Osteocyte (in vitro differentiated cells): ENCODE results near the gene HPSE2. TPM values are rescaled to one million over a fixed set of nuclear protein-coding genes. Genes with fewer than 3 reads are reported as not detected.

Experiments
- DNase-seq: peaks from one replicate; pipeline ENCODE4 v3.0.0; 2021; ENCODE audit warnings: mixed read lengths; ENCODE audit not compliant: unreplicated experiment; ENCODE audit errors: extremely low spot score
- H3K27ac Mint-ChIP-seq: one replicate; pipeline ENCODE4 v1.8.0; 2021; ENCODE audit warnings: mild to moderate bottlenecking, mixed read lengths; ENCODE audit not compliant: unreplicated experiment
- H3K27me3 Mint-ChIP-seq: one replicate; pipeline ENCODE4 v1.8.0; 2021; ENCODE audit warnings: mixed read lengths; ENCODE audit not compliant: unreplicated experiment
- H3K36me3 Mint-ChIP-seq: one replicate; pipeline ENCODE4 v1.8.0; 2021; ENCODE audit warnings: mixed read lengths; ENCODE audit not compliant: unreplicated experiment
- H3K4me1 Mint-ChIP-seq: one replicate; pipeline ENCODE4 v1.8.0; 2021; ENCODE audit warnings: mixed read lengths; ENCODE audit not compliant: unreplicated experiment
- H3K4me3 Mint-ChIP-seq: one replicate; pipeline ENCODE4 v1.8.0; 2021; ENCODE audit warnings: mild to moderate bottlenecking, moderate library complexity, mixed read lengths; ENCODE audit not compliant: unreplicated experiment
- H3K9me3 Mint-ChIP-seq: one replicate; pipeline ENCODE4 v1.8.0; 2021; ENCODE audit warnings: mixed read lengths; ENCODE audit not compliant: unreplicated experiment
- CTCF ChIP-seq: fragments of 200-600 bp; sonication (generic); IDR thresholded peaks from 2 replicates; pipeline ENCODE4 v1.5.0; 2021; ENCODE audit warnings: antibody characterized with exemption, mild to moderate bottlenecking, moderate library complexity
- microRNA-seq: library from miRNA; unstranded; fragments of <30 nt; microRNA quantifications from one replicate; pipeline ENCODE4 v1.1.0, GENCODE V29; 2020; ENCODE audit not compliant: unreplicated experiment
- total RNA-seq: library from RNA; stranded (reverse); gene quantifications from 2 replicates; pipeline ENCODE4 v1.2.1, GENCODE V29; 2021

HPSE2 gene
- total RNA-seq, 1 donor from 2014 or later, result not detected

- no peak overlapping the region for H3K27ac Mint-ChIP-seq
- no peaks in the 10 kb centered on the region for H3K27me3 Mint-ChIP-seq
- no peaks in the 10 kb centered on the region for H3K36me3 Mint-ChIP-seq
- H3K9me3 Mint-ChIP-seq, result no peaks in the 10 kb centered on the region
- peaks cover 24% of the 10 kb centered on the region for H3K4me1 Mint-ChIP-seq
- no peak for TF ChIP-seq CTCF
- no peak for DNase-seq
- H3K4me3 Mint-ChIP-seq, result no peak overlapping the region
Observed at GRCh38 chr10:98411166-98411565, 824.5 kb downstream of the HPSE2 start.

GRCh38 chr10:98410759-98411158 lies 824.9 kb downstream of the HPSE2 start:
- Mint-ChIP-seq H3K36me3 (no peaks in the 10 kb centered on the region), H3K27ac (no peak overlapping the region), H3K4me1 (peaks cover 21% of the 10 kb centered on the region), H3K4me3 (no peak overlapping the region), H3K27me3 (no peaks in the 10 kb centered on the region), H3K9me3 (no peaks in the 10 kb centered on the region)
- no peak for TF ChIP-seq CTCF
- DNase-seq, result no peak

- no peak overlapping the region for H3K27ac Mint-ChIP-seq
- no peaks in the 10 kb centered on the region for H3K9me3 Mint-ChIP-seq
- no peaks in the 10 kb centered on the region for H3K36me3 Mint-ChIP-seq
- H3K4me1 Mint-ChIP-seq, result peaks cover 15% of the 10 kb centered on the region
- no peak overlapping the region for H3K4me3 Mint-ChIP-seq
- no peaks in the 10 kb centered on the region for H3K27me3 Mint-ChIP-seq
- no peak for DNase-seq
- TF ChIP-seq CTCF, result no peak
Observed at GRCh38 chr10:98410135-98410743, 825.4 kb downstream of the HPSE2 start.

DNA sequence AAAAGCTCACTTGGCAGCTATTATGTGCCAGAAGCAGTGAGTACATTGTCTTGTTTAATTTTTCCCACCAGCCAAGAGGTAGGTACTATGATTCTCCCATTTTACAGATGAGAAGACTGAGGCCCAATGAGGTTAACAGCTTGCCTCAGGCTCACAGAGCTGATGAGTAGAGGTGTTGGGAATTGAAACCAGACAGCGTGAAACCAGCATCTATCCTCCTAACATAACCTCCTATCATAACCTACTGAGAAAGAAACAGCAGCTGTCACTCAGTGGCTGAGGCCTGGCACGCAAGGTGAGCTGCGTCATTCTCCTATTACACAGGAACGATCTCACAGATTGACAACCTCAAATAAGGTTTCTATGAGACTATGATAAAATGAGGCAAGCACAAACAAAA lies 826.9 kb downstream of the HPSE2 start:
- peaks cover 17% of the 10 kb centered on the region for H3K4me1 Mint-ChIP-seq

GRCh38 chr10:98407744-98408241 lies 827.9 kb downstream of the HPSE2 start:
- Mint-ChIP-seq H3K27me3 (no peaks in the 10 kb centered on the region), H3K4me3 (no peak overlapping the region), H3K9me3 (no peaks in the 10 kb centered on the region), H3K4me1 (peaks cover 19% of the 10 kb centered on the region), H3K27ac (no peak overlapping the region), H3K36me3 (no peaks in the 10 kb centered on the region)
- TF ChIP-seq CTCF, result no peak
- no peak for DNase-seq

More for the DNA sequence above, 826.9 kb downstream of the HPSE2 start:
- Mint-ChIP-seq H3K9me3 (no peaks in the 10 kb centered on the region), H3K36me3 (no peaks in the 10 kb centered on the region), H3K4me3 (no peak overlapping the region), H3K27me3 (no peaks in the 10 kb centered on the region), H3K27ac (no peak overlapping the region)
- no peak for DNase-seq
- TF ChIP-seq CTCF, result no peak

Small RNA genes within 50 kb of the gene (microRNA-seq; reads per million reads assigned to microRNA genes)
- gene MIR4685, result not detected
- not detected for gene MIR6507

Other genes starting within 250 kb of the HPSE2 start
- 0.24 TPM in 2 replicates for gene CNNM1, start 93.5 kb upstream of the HPSE2 start, total RNA-seq
- gene GOT1, start 194.8 kb upstream of the HPSE2 start, total RNA-seq, result 31.5 and 35.4 TPM in 2 replicates